Measurements from ENCODE around the gene PTPRB. TPM values are rescaled to one million over a fixed set of nuclear protein-coding genes. Genes with fewer than 3 reads are reported as not detected.

PTPRB gene
- total RNA-seq, 1 experiment from 2014 or later, result 0.33 TPM

DNA sequence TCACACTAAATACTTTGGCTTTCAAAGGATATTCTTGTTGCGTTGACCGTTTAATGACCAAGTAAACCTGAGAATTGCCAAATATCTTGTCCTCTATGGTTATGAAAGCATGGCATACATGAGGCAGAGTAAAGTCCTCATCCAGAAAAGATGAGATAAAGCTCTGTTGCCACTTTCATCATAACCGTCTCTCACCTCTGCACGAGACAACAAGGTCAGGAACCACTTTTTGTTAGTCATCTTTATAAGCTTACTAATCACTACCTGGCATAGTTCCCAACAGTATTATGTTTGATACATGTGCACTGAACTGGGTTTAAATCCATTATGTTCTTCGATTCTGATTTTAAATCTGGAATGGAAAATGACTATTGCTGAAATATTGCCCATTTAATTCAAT lies 31.3 kb downstream of the PTPRB start:
- no peaks in the 10 kb centered on the region for H3K36me3 ChIP-seq (ENCODE audit: control insufficient read depth, insufficient read depth, low read length)
- DNase-seq (ENCODE audit: low read depth, low spot score), result no peak
- CTCF ChIA-PET, result no interaction called here
- BruUV-seq (replicated peaks), result no TSS peak
- no peaks in the 10 kb centered on the region for H3K9me3 ChIP-seq (ENCODE audit: control insufficient read depth, insufficient read depth, low read depth, low read length)
- TF ChIP-seq TCF7L2 (IDR thresholded peaks at IDR 0.05; ENCODE audit: low read depth, low read length) (no peak), SIN3A (IDR thresholded peaks at IDR 0.05; ENCODE audit: borderline replicate concordance, insufficient read depth, low read depth, low read length) (no peak), REST (IDR thresholded peaks at IDR 0.05; ENCODE audit: insufficient read depth in 1 of 2, low read depth in 2 of 2, low read length in 1 of 2) (no peak), POLR2AphosphoS5 (IDR thresholded peaks at IDR 0.05; ENCODE audit: low read depth, low read length) (no peak)
- TF ChIP-seq, protein P1, sequence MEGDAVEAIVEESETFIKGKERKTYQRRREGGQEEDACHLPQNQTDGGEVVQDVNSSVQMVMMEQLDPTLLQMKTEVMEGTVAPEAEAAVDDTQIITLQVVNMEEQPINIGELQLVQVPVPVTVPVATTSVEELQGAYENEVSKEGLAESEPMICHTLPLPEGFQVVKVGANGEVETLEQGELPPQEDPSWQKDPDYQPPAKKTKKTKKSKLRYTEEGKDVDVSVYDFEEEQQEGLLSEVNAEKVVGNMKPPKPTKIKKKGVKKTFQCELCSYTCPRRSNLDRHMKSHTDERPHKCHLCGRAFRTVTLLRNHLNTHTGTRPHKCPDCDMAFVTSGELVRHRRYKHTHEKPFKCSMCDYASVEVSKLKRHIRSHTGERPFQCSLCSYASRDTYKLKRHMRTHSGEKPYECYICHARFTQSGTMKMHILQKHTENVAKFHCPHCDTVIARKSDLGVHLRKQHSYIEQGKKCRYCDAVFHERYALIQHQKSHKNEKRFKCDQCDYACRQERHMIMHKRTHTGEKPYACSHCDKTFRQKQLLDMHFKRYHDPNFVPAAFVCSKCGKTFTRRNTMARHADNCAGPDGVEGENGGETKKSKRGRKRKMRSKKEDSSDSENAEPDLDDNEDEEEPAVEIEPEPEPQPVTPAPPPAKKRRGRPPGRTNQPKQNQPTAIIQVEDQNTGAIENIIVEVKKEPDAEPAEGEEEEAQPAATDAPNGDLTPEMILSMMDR (IDR thresholded peaks at IDR 0.05), result no peak
- in situ Hi-C loops (cut with HindIII; ENCODE audit: low pct_unique_long_range_greater_than_20kb, low sequenced_read_pairs), result no loop called here
- no peak for ATAC-seq
- intact Hi-C loops (cut with micrococcal nuclease; ENCODE audit: unreplicated experiment), result no loop called here
- H3K27me3 ChIP-seq (ENCODE audit: control insufficient read depth, insufficient read depth, low read length), result peaks cover 8% of the 10 kb centered on the region
- H3K27ac ChIP-seq (ENCODE audit: low read length), result no peak overlapping the region
- POLR2A ChIA-PET, result no interaction called here
- no peak overlapping the region for H3K4me3 ChIP-seq (ENCODE audit: low read depth in 2 of 2, low read length in 2 of 2)
- H3K4me1 ChIP-seq (ENCODE audit: control insufficient read depth, insufficient read depth, low read length), result peaks cover 3% of the 10 kb centered on the region; the same call in 1 of the 2 replicates

GRCh38 chr12:70604662-70605061 lies 32.6 kb downstream of the PTPRB start:
- no peaks in the 10 kb centered on the region for H3K9me3 ChIP-seq (ENCODE audit: control insufficient read depth, insufficient read depth, low read depth, low read length)
- H3K4me3 ChIP-seq (ENCODE audit: low read depth in 2 of 2, low read length in 2 of 2), result no peak overlapping the region
- no TSS peak for BruUV-seq (replicated peaks)
- in situ Hi-C loops (cut with HindIII; ENCODE audit: low pct_unique_long_range_greater_than_20kb, low sequenced_read_pairs), result no loop called here
- CTCF ChIA-PET, result no interaction called here
- no peaks in the 10 kb centered on the region for H3K36me3 ChIP-seq (ENCODE audit: control insufficient read depth, insufficient read depth, low read length)
- H3K27me3 ChIP-seq (ENCODE audit: control insufficient read depth, insufficient read depth, low read length), result peaks cover 2% of the 10 kb centered on the region
- DNase-seq (ENCODE audit: low read depth, low spot score) (no peak), ATAC-seq (no peak)
- no peak overlapping the region for H3K27ac ChIP-seq (ENCODE audit: low read length)
- intact Hi-C loops (cut with micrococcal nuclease; ENCODE audit: unreplicated experiment), result no loop called here
- POLR2A ChIA-PET, result no interaction called here
- peaks cover 3% of the 10 kb centered on the region; the same call in 1 of the 2 replicates for H3K4me1 ChIP-seq (ENCODE audit: control insufficient read depth, insufficient read depth, low read length)
- TF ChIP-seq REST (IDR thresholded peaks at IDR 0.05; ENCODE audit: insufficient read depth in 1 of 2, low read depth in 2 of 2, low read length in 1 of 2) (no peak), SIN3A (IDR thresholded peaks at IDR 0.05; ENCODE audit: borderline replicate concordance, insufficient read depth, low read depth, low read length) (no peak), POLR2AphosphoS5 (IDR thresholded peaks at IDR 0.05; ENCODE audit: low read depth, low read length) (no peak), TCF7L2 (IDR thresholded peaks at IDR 0.05; ENCODE audit: low read depth, low read length) (no peak)
- TF ChIP-seq, protein P1 (IDR thresholded peaks at IDR 0.05), result no peak

All from Panc1 (cell line).